Measurements from ENCODE around the gene ATG7.

Gene ATG7

GRCh38 chr3:11362600-11362999, 90.4 kb downstream of the ATG7 start:
- no peak for DNase-seq (ENCODE audit: low read depth)

- no peak for DNase-seq (ENCODE audit: low read depth)
Measured at GRCh38 chr3:11363715-11364114, 91.5 kb downstream of the ATG7 start.

DNA sequence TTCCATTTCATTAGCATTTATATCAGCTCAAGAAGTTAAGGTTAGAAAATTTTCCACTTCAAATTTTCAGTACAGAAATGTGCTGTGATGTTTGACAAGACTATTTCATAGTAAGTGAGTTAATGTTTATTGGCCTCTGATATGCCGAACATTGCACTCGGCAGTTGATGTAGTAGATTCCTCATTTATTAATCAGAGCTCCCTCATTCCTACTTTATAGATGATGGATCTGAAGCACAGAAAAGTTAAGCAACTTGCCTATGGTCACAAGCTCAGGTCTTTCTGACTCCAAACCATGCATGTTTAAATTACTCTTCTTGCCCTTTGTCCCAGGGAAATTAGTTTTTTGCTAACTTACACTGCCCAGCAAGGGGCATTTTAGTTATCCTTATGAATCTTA, 92.0 kb downstream of the ATG7 start:
- DNase-seq (ENCODE audit: low read depth): no peak

DNA sequence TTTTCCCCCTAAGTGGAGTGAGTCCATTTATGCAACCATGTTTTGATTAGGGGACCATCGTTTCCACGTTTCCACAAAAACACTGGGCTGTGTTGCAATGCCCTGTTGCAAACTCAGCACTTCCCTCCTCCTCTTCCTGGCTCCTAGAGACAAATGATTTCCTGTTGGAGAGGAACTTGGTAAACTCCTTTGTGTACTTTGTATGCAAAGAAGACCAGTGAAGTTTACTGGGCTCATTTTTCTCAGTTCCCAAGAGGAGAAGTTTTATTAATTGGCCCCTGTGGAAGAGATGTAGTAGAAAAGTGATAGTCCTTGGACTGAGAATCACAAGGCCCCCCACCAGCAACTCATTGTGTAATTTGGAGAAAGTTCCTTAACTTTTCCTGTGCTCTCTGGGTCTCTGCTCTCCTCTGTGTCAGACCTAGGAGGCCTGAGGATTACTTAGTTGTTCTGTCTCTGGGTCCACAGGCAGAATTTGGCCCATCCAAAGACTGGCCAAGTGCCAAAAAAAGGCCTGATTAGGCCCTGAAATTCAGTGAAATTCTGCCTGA, 95.0 kb downstream of the ATG7 start:
- DNase-seq (ENCODE audit: low read depth): no peak

DNA sequence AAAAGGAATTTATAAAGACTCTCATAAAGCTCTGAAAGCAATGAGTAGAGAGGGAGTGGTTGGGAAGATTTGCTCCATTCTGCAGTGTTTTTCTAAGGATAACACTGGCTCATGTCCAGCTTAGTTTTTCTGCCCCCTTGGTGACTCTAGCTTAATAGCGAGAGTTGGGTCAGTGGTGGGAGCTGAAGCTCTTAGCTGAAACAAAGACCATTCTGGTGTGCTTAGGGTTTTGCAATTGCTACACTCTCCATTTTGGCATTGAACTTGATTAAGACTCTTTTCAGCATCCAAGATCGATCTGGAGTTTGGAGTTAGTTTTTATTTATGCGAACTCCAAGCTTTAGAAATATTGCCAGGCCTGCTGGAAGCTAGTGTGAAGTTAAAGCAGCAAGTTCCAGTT, 98.0 kb downstream of the ATG7 start:
- no peak for DNase-seq (ENCODE audit: low read depth)

DNA sequence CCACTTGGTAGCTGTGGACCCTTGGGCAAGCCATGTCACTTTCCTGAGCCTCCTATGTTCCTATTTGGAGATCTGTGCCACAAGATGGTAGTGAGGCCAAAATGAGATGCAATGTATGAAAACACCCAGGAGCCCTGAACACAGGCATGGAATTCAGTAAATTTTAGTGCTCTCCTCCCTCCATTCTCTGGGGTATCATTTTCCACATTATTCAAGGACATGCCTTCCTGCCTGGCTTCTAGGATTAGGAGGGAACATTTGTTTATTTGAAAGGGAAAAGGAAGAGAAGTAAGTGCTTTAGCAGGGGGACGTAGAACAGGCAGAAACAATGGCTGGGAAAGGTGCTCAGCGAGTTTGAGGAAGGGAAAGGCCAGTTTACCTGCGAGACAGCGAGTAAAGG, 98.8 kb downstream of the ATG7 start:
- no peak for DNase-seq (ENCODE audit: low read depth)

DNA sequence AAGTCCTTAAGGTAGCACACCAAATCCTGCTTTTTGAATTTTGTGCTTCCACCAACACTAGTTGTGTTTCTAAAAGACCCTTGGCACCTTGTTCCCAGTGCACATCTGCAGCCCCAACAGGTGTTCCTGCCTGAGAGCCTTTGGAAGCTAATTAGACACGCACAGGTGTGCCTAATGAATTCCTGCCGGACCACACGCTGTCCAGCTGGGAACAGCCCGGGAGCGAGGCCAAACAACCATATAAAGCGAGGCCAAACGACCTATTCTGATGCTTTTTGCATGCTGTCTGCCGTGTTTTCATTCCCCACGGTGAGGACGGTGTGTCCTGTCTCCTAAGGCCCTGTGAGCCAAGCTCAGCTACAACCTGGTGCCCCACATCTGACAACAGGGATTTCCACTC, 99.5 kb downstream of the ATG7 start:
- DNase-seq (ENCODE audit: low read depth): no peak

GRCh38 chr3:11373235-11373634, 101.0 kb downstream of the ATG7 start:
- no peak for DNase-seq (ENCODE audit: low read depth)

DNA sequence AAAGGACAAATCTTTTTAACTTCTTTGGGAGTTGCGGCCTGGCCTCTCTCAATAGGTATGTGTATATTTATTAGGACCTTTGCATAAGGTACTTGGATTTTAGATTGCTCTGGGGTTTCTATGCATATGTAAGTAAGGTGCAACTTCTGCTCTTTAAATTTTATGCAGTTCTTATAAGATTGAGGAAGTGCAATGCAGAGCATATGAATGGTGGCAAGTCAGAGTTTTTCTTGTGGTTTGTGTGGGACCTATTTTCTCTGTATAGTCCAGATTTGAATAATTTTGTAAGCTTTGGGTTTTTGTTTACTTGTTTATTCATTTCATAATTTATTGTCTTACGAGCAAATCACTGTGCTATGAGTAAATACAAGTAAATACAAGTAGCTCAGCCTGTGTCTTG, 101.5 kb downstream of the ATG7 start:
- DNase-seq (ENCODE audit: low read depth): no peak

DNA sequence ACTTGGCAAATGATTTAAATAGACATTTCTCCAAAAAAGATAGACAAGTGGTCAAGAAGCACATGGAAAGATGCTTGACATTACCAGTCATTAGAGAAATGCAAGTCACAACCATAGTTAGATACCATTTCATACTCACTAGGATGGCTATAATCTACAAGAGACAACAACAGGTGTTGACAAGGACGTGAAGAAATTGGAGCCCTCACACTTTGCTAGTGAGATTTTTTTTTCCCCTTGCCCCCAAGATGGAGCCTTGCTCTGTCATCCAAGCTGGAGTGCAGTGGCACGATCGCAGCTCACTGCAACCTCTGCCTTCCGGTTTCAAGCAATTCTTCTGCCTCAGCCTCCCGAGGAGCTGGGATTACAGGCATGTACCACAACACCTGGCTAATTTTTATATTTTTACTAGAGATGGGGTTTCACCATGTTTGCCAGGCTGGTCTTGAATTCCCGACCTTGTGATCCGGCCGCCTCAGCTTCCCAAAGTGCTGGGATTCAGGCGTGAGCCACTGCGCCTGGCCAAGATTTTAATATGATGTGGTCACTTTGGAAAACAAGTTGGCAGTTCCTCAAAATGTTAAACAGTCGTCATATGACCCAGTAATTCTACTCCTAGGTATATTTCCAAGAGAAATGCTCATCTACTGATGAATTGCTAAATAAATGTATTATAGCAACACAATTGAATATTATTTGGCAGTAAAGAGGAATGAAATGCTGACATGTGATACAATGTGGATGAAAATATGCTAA, 103.3 kb downstream of the ATG7 start:
- no peak for DNase-seq (ENCODE audit: low read depth)

DNA sequence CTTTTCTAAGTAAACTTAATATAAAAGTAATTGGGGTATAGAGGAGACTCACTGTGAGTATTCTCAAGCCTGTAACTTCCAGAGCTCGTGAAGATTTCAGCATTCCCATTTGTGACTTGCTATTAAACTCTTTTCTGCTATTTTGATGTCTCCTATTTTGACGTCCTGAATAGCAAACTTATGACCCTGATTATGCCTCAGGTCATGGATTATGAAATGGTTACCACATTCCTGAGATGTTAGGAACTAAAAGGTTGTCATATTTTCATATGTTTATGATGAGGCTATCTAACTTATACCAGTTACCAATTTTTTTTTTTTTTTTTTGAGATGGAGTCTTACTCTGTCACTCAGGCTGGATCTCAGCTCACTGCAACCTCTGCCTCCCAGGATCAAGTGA, 105.5 kb downstream of the ATG7 start:
- no peak for DNase-seq (ENCODE audit: low read depth)

- no peak for DNase-seq (ENCODE audit: low read depth)
Measured at GRCh38 chr3:11379238-11379823, 107.1 kb downstream of the ATG7 start.

DNA sequence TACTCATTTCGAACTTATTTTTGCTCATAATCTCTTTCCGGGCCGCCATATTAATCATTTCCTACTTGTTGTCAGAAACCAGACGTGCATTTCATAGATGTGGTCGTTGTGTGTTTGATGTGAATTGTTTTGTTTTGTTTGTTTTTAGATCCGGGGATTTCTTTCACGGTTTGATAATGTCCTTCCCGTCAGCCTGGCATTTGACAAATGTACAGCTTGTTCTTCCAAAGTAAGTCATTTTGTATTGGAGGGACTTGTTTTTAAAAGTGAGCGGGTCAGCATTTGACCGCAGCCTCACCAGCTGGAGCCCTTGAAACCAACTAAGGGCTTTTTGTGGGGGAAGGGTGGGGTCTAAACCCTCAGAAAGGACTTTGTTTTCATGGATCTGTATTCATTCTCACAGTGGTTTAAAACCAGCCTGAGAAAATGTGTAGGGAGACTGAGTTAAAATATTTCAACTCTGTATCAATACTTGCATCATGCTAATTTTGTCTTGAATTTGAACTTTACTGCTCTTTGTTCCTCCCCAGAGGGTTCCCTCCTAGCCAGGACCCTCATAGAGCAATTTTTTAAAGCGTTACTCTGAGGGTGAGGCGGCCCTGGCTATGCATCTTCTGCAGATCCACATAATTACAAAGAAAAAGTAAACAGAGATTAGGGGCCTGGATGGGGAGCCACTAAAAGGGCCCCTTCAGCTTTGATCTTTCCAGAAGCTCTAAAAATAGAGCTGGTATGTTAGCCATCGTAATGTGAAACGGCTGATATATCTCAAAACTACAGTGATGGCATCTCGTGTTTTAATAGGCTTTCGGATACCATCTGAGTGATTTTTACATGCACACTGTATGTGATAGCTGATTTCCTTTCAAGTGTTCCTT, 107.9 kb downstream of the ATG7 start:
- DNase-seq (ENCODE audit: low read depth): no peak

DNA sequence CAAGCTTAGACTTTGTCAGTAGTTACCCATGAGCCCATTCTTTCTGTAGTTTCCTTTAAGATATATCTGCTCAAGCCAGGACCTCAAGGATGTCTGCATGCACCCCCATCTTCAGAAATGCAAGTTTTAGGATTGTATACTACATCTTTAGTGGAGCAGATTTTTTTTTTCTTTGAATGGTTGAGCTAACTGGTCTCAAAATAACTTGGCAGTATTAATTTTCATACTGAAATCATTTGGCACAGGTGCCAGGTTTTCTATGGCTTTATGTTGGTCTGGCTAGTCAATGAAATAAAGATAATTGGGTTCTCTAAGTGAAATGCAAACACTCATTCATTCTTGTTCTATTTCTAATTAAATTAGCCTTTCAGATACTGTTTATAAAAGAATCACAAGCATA, 108.9 kb downstream of the ATG7 start:
- no peak for DNase-seq (ENCODE audit: low read depth)

GRCh38 chr3:11381563-11381962, 109.4 kb downstream of the ATG7 start:
- DNase-seq (ENCODE audit: low read depth): no peak

- DNase-seq (ENCODE audit: low read depth): no peak
Measured at GRCh38 chr3:11382146-11382745, 110.0 kb downstream of the ATG7 start.

- DNase-seq (ENCODE audit: low read depth): no peak
Measured at GRCh38 chr3:11384074-11384473, 111.9 kb downstream of the ATG7 start.

- DNase-seq (ENCODE audit: low read depth): no peak
Measured at GRCh38 chr3:11385326-11385725, 113.1 kb downstream of the ATG7 start.

DNA sequence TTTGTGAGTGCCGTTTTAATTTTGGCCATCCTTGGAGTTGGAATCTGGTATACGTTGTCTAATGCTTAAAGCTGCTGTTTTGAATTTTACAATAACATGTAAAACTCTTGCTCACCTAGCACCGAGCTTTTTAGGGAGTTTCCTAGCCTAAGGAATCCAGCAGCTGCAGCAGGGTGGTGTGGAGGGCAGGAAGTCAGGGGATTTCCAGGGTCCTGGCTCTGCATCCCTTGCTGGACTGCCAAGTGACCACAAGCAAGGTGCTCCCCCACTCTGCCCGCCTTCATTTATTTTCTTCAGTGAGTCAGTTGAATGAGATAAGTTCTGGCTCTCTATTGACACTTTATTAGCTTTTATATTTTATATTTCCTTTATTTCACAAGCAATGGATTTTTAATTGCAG, 113.7 kb downstream of the ATG7 start:
- DNase-seq (ENCODE audit: low read depth): no peak

- DNase-seq (ENCODE audit: low read depth): no peak
Measured at GRCh38 chr3:11386465-11387113, 114.4 kb downstream of the ATG7 start.

DNA sequence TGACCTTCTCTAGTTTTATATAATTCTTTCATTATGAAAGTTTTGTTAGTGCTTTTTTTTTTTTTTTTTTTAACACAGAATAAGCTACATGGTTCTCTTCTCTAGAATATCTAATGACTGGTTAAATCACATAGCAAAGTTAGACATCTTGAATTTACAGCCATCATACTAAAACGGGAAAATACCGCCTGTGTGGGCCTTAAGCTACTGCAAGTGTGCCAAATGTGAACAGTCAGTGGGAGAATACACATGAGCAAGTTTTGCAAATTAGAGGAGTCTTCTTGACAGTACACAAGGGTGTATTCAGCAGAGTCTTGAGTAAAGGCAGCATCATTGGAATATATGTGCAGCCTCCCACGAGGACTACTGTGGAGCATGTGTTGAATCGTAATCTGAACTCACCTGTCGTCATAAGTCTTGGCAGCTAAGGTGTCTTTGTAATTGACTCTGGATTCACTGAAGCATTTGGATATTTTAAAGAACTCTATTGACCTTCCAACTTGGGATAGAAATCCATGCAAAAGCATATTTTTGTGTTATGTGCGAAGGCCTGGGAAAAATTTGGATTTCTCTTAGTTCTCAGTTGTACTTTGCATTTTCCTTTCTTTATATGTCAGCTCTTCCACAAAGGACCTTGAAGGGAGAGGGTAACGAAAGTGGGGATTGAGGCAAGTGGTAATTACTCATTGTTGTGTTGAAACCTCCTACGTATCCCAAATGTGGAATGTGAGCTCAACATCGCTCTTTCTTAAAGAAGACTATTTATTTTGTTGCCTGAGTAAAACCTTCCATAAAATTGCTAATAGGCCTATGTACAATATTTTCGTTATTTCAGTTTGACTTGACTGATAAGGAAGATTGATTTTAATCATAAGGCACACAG, 117.4 kb downstream of the ATG7 start:
- DNase-seq (ENCODE audit: low read depth): no peak

All from stimulated activated CD8-positive, alpha-beta memory T cell treated with anti-CD3 and anti-CD28 coated beads, Interleukin-12 subunit alpha, Interleukin-12 subunit beta, amount 100 ng/mL, for 4 hours (primary cell).